K562 (cell line): ENCODE data around the gene PGAP2. TPM values are rescaled to one million over a fixed set of nuclear protein-coding genes. Genes with fewer than 3 reads are reported as not detected.

Source experiments
- BMI1 ChIP-seq: fragments of 150-350 bp; IDR thresholded peaks from 2 replicates; pipeline ENCODE4 v1.6.1; 2014; ENCODE audit warnings: low read length
- CEBPG ChIP-seq, 3 experiments: fragments of 200-800 bp in 1 of 3; sonication (Bioruptor generic) in 1 of 3; sonication (generic) in 1 of 3; formaldehyde crosslinking in 1 of 3; IDR thresholded peaks in 2 of 3; conservative IDR thresholded peaks in 1 of 3; 2 replicates each; pipeline versions ENCODE4 v1.6.1 to v1.8.0; 2016 to 2022; ENCODE audit warnings: missing compliant biosample characterization in 2 of 3, missing genetic modification characterization in 2 of 3, mild to moderate bottlenecking in 1 of 3, missing genetic modification reagents in 1 of 3
- CREB1 ChIP-seq, 2 experiments: sonication (generic) in 1 of 2; formaldehyde crosslinking in 1 of 2; IDR thresholded peaks; 2 replicates each; pipeline versions ENCODE4 v1.6.1 to v1.8.0; 2012 to 2022; ENCODE audit warnings: inconsistent platforms in 1 of 2, mild to moderate bottlenecking in 1 of 2, missing genetic modification reagents in 1 of 2, moderate library complexity in 1 of 2
- DPF2 ChIP-seq: fragments of 450-650 bp; IDR thresholded peaks from 2 replicates; pipeline ENCODE4 v1.6.1; 2016
- ESRRA ChIP-seq: fragments of 450-650 bp; IDR thresholded peaks from 2 replicates; pipeline ENCODE4 v1.6.1; 2014; ENCODE audit warnings: low read depth, mild to moderate bottlenecking, moderate library complexity, borderline replicate concordance
- EZH2 ChIP-seq: IDR thresholded peaks from 2 replicates; pipeline ENCODE4 v1.6.1; 2012; ENCODE audit warnings: low read depth, mild to moderate bottlenecking, inconsistent platforms, low read length, borderline replicate concordance
- GABPB2 ChIP-seq: fragments of 250-450 bp; sonication (Bioruptor Pico); conservative IDR thresholded peaks from 2 replicates; pipeline ENCODE4 v1.5.1; 2021; ENCODE audit warnings: mild to moderate bottlenecking
- GATA2 ChIP-seq: sonication (generic); formaldehyde crosslinking; IDR thresholded peaks from 2 replicates; pipeline ENCODE4 v1.4.0; 2020; ENCODE audit warnings: mild to moderate bottlenecking, missing genetic modification reagents
- L3MBTL2 ChIP-seq: fragments of 450-650 bp; IDR thresholded peaks from 2 replicates; pipeline ENCODE4 v1.6.1; 2016; ENCODE audit warnings: mild to moderate bottlenecking, moderate library complexity
- LCOR ChIP-seq: sonication (generic); formaldehyde crosslinking; IDR thresholded peaks from 2 replicates; pipeline ENCODE4 v1.8.0; 2022; ENCODE audit warnings: mild to moderate bottlenecking, missing genetic modification reagents
- NBN ChIP-seq: fragments of 450-650 bp; IDR thresholded peaks from 2 replicates; pipeline ENCODE4 v1.6.1; 2016; ENCODE audit warnings: low read depth, mild to moderate bottlenecking
- RAD21 ChIP-seq, 2 experiments: fragments of 250-450 bp in 1 of 2; fragments of 450-650 bp in 1 of 2; sonication (Bioruptor Pico) in 1 of 2; formaldehyde crosslinking in 1 of 2; IDR thresholded peaks in 1 of 2; conservative IDR thresholded peaks in 1 of 2; 2 replicates each; pipeline versions ENCODE4 v1.4.0 to v1.8.0; 2020 to 2022; ENCODE audit warnings: mild to moderate bottlenecking in 2 of 2, moderate library complexity in 1 of 2
- RBBP5 ChIP-seq: fragments of 200-600 bp; sonication (generic); IDR thresholded peaks from 2 replicates; pipeline ENCODE4 v1.6.1; 2012; ENCODE audit warnings: borderline replicate concordance, mild to moderate bottlenecking, low read length, control low read depth, inconsistent platforms; ENCODE audit not compliant: insufficient read depth, poor library complexity, severe bottlenecking
- RBM22 ChIP-seq: fragments of 200-400 bp; formaldehyde crosslinking; IDR thresholded peaks from 2 replicates; pipeline ENCODE4 v1.6.1; 2018; ENCODE audit warnings: low read length, low read depth; ENCODE audit not compliant: poor library complexity, severe bottlenecking
- SIN3B ChIP-seq: fragments of 450-650 bp; IDR thresholded peaks from 2 replicates; pipeline ENCODE4 v1.6.1; 2017; ENCODE audit warnings: low read depth, mild to moderate bottlenecking, moderate library complexity
- SIRT6 ChIP-seq: IDR thresholded peaks from one replicate; pipeline ENCODE4 v1.6.1; 2012; ENCODE audit warnings: low read depth, mild to moderate bottlenecking, control low read depth, inconsistent platforms, low read length, moderate library complexity
- SRSF9 ChIP-seq: fragments of 200-400 bp; formaldehyde crosslinking; IDR thresholded peaks from 2 replicates; pipeline ENCODE4 v1.6.1; 2017; ENCODE audit warnings: low read depth, low read length, borderline replicate concordance
- STAT5B ChIP-seq: fragments of 250-450 bp; sonication (Bioruptor Pico); IDR thresholded peaks from 2 replicates; pipeline ENCODE4 v1.8.0; 2021; ENCODE audit warnings: mild to moderate bottlenecking, inconsistent platforms
- TCFL5 ChIP-seq: fragments of 250-450 bp; sonication (Bioruptor Pico); conservative IDR thresholded peaks from 2 replicates; pipeline ENCODE4 v1.6.1; 2021; ENCODE audit warnings: mild to moderate bottlenecking, moderate library complexity, matching md5 sums
- TEAD4 ChIP-seq, 2 experiments: sonication (generic) in 1 of 2; formaldehyde crosslinking in 1 of 2; IDR thresholded peaks; 2 replicates each; pipeline versions ENCODE4 v1.6.1 to v1.8.0; 2012 to 2022; ENCODE audit warnings: borderline replicate concordance in 1 of 2, inconsistent platforms in 1 of 2, low read length in 1 of 2, mild to moderate bottlenecking in 1 of 2, missing genetic modification reagents in 1 of 2
- ZBTB7A ChIP-seq: IDR thresholded peaks from 2 replicates; pipeline ENCODE4 v1.6.1; 2011; ENCODE audit warnings: low read depth, mild to moderate bottlenecking, low read length, moderate library complexity, borderline replicate concordance; ENCODE audit not compliant: control insufficient read depth
- ZNF384 ChIP-seq: IDR thresholded peaks from 2 replicates; pipeline ENCODE4 v1.6.1; 2012; ENCODE audit warnings: low read depth, low read length, improper control_type of control experiment
- ZNF766 ChIP-seq: fragments of 200-800 bp; sonication (Bioruptor generic); conservative IDR thresholded peaks from 2 replicates; pipeline ENCODE4 v1.6.1; 2016; ENCODE audit warnings: missing genetic modification characterization, missing compliant biosample characterization
- polyA plus RNA-seq, 8 experiments: library from polyadenylated mRNA; depleted of rRNA in 4 of 8; stranded (reverse) in 5 of 8; unstranded in 3 of 8; fragments of >200 nt; fragmentation: Nextera tagmentation in 2 of 8; fragmentation: Illumina TruSeq in 1 of 8; extraction: Ambion mirVana in 2 of 8; extraction: Trizol in 1 of 8; gene quantifications; 2 replicates each; pipeline versions ENCODE4 v1.2.1 to v1.2.3, GENCODE V29; 2011 to 2014; ENCODE audit warnings: inconsistent platforms in 1 of 8, missing spikeins in 1 of 8
- total RNA-seq, 7 experiments: library from RNA; depleted of rRNA in 6 of 7; stranded (reverse); fragments of >200 nt in 6 of 7; fragmentation: Illumina TruSeq in 2 of 7; extraction: Trizol in 2 of 7; gene quantifications; 2 replicates each; pipeline versions ENCODE4 v1.2.1 to v1.2.3, GENCODE V29; 2011 to 2021; ENCODE audit warnings: low replicate concordance in 1 of 7
- TF ChIP-seq, protein P1 (sequence below): sonication (generic); formaldehyde crosslinking; IDR thresholded peaks from 2 replicates; pipeline ENCODE4 v1.8.0; 2022; ENCODE audit warnings: mild to moderate bottlenecking, missing genetic modification reagents
- TF ChIP-seq, protein P2 (sequence below): fragments of 200-800 bp; sonication (Bioruptor generic); IDR thresholded peaks from 2 replicates; pipeline ENCODE4 v1.6.1; 2017; ENCODE audit warnings: missing genetic modification characterization, missing compliant biosample characterization

PGAP2 gene
- total and polyA plus RNA-seq, 9 of the 15 experiments (the other 6 are each of a cell fraction or from before 2014, with no cell fraction given), result 17.9 to 47.2 (median 33.7) TPM

DNA sequence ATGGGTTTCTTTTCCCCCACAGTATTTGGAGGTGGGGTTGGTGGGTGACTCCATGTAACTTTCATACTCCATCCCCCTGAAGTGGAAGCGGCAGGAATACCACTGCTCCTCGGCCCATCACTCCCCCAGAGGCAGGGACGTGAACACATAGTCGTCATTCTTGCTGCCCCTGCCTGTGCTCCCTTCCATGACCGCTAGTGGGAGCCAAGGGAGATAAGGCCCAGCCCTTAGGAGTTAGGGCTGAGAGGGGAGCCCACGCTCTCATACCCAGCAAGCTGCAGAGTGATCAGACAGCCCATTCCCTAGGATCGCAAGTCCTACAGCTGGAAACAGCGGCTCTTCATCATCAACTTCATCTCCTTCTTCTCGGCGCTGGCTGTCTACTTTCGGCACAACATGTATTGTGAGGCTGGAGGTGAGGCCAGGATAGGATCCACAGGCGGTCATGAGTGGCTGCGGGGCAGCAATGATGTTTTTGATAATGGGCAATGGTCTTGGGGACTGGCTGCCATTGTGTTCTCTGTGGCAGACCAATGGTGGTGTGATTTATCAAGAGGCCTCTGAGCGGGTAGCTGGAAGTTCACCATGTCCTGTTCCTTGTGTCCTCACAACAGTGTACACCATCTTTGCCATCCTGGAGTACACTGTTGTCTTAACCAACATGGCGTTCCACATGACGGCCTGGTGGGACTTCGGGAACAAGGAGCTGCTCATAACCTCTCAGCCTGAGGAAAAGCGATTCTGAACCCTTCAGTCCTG is 16.5 kb downstream of the PGAP2 start (continued):
- TF ChIP-seq STAT5B (CRISPR knock-in tag) (no peak), GABPB2 (CRISPR knock-in tag) (no peak), ZNF766 (CRISPR knock-in tag) (0 out of 2 replicates have a peak, but pooled peaks have one; percentile 38), ZBTB7A (0 out of 2 replicates have a peak, but pooled peaks have one; percentile 50), BMI1 (0 out of 2 replicates have a peak, but pooled peaks have one; percentile 19), LCOR (CRISPR knock-in tag) (peak; percentile 40), EZH2 (no peak), TEAD4 (IDR thresholded peaks at IDR 0.05; ENCODE audit: low read length) (peak; percentile 63), TEAD4 (CRISPR knock-in tag; IDR thresholded peaks at IDR 0.05; ENCODE audit: borderline replicate concordance) (no peak), SIRT6 (no peak), TCFL5 (CRISPR knock-in tag) (no peak), CREB1 (IDR thresholded peaks at IDR 0.05) (no peak; the same call in 1 of the 2 replicates), CREB1 (CRISPR knock-in tag; IDR thresholded peaks at IDR 0.05) (peak; percentile 68), L3MBTL2 (peak; percentile 28; the same call in 1 of the 2 replicates), RAD21 (CRISPR knock-in tag; conservative IDR thresholded peaks at IDR 0.05 in 1 of 2, IDR thresholded peaks at IDR 0.05 in 1 of 2) (peak; percentile 91 to 94), GATA2 (CRISPR knock-in tag) (peak; percentile 55), SIN3B (no peak), RBBP5 (no peak), CEBPG (CRISPR knock-in tag; IDR thresholded peaks at IDR 0.05) (0 out of 2 replicates have a peak, but pooled peaks have one; percentile 4), CEBPG (tag; conservative IDR thresholded peaks at IDR 0.05 in 1 of 2, IDR thresholded peaks at IDR 0.05 in 1 of 2) (no peak), DPF2 (0 out of 2 replicates have a peak, but pooled peaks have one; percentile 22), RBM22 (peak; percentile 48), ZNF384 (0 out of 2 replicates have a peak, but pooled peaks have one; percentile 43), ESRRA (peak; percentile 57; the same call in 1 of the 2 replicates), SRSF9 (no peak), NBN (peak; percentile 69; the same call in 1 of the 2 replicates)
- TF ChIP-seq, protein P1, sequence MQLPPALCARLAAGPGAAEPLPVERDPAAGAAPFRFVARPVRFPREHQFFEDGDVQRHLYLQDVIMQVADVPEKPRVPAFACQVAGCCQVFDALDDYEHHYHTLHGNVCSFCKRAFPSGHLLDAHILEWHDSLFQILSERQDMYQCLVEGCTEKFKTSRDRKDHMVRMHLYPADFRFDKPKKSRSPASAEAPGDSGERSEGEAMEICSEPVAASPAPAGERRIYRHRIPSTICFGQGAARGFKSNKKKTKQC, result 0 out of 2 replicates have a peak, but pooled peaks have one; percentile 15
- TF ChIP-seq, protein P2, sequence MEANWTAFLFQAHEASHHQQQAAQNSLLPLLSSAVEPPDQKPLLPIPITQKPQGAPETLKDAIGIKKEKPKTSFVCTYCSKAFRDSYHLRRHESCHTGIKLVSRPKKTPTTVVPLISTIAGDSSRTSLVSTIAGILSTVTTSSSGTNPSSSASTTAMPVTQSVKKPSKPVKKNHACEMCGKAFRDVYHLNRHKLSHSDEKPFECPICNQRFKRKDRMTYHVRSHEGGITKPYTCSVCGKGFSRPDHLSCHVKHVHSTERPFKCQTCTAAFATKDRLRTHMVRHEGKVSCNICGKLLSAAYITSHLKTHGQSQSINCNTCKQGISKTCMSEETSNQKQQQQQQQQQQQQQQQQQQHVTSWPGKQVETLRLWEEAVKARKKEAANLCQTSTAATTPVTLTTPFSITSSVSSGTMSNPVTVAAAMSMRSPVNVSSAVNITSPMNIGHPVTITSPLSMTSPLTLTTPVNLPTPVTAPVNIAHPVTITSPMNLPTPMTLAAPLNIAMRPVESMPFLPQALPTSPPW, result peak; percentile 68
